Erythroblast (primary cell): ENCODE data around the gene RASSF3.

Source experiments
- DNase-seq, 2 experiments: peaks; one replicate each; lab custom pipeline; 2025; lab: John Stamatoyannopoulos, UW
- GATA1 ChIP-seq: IDR thresholded peaks from 2 replicates; pipeline ENCODE4 v1.6.1; 2011; ENCODE audit warnings: low read depth, mild to moderate bottlenecking, control low read depth, low read length, moderate library complexity
- POLR2A ChIP-seq: IDR thresholded peaks from 2 replicates; pipeline ENCODE4 v1.6.1; 2011; ENCODE audit warnings: mild to moderate bottlenecking, low read length

RASSF3 gene, protein sequence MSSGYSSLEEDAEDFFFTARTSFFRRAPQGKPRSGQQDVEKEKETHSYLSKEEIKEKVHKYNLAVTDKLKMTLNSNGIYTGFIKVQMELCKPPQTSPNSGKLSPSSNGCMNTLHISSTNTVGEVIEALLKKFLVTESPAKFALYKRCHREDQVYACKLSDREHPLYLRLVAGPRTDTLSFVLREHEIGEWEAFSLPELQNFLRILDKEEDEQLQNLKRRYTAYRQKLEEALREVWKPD

DNA sequence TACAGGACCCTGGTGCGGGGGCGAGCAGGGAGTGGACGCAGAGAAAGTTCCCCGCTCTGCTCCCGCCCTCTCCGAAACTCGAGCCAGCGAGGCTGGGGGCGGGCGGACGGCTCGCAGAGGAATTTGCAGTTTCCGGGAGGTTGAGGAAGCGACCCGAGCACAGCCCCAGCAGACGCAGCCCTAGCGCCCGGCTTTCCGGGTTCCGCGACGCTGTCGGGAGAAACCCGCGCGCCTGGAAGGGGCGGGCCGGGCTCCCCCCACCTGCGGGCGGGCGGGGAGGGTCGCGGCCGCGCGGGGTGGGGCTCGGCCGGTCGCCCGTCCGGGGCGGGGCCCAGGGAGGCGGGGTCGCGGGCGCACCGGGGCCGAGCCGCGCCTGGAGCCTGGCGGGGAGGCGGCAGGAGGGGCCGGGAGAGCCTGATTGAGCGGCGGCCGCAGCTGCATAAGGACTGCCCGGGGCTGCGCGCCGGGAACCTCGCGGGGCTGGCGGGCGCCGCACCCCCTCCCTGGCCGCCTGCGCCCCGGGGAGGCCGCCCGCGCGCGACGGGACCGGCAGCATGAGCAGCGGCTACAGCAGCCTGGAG is at the start of gene RASSF3:
Gene RASSF3, plus strand, starts transcription at position 417 of the 581 bp plus-strand sequence. Its CDS starts 138 bp downstream, at position 555.
- TF ChIP-seq GATA1 = no peak
- TF ChIP-seq POLR2A = no peak

DNA sequence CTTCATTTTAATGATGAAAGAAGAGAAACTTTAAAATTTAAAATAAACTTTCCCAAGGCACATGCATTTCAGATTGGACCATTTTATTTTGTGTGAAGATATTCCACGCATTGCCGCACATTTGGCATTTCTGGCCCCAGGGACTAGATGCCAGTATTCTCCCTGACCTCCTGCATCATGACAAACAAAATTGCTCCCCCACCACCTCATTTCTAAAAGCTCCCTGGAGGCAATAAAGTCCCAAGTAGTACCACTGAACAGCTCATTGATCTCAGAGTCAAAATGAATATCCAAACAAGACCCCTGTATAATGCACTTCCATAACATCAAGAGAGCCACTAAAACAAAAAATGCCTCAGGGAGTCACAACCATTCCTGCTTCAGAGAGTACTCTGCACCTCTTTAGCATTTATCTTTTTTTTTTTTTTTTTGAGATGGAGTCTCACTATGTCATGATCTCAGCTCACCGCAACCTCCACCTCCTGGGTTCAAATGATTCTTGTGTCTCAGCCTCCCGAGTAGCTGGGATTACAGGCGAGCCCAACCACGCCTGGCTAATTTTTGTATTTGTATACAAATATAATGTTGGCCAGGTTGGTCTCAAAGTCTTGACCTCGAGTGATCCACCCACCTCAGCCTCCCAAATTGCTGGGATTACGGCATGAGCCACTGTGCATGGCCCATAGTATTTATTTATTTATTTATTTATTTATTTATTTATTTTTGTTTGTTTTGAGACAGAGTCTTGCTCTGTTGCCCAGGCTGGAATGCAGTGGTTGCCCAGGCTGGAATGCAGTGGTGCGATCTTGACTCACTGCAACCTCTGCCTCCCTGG is 48.8 kb upstream of the RASSF3 start:
- no peak for DNase-seq
- TF ChIP-seq POLR2A (no peak), GATA1 (no peak)

More for the DNA sequence above, at the start of gene RASSF3:
- DNase-seq = peak; percentile 59 to 60

DNA sequence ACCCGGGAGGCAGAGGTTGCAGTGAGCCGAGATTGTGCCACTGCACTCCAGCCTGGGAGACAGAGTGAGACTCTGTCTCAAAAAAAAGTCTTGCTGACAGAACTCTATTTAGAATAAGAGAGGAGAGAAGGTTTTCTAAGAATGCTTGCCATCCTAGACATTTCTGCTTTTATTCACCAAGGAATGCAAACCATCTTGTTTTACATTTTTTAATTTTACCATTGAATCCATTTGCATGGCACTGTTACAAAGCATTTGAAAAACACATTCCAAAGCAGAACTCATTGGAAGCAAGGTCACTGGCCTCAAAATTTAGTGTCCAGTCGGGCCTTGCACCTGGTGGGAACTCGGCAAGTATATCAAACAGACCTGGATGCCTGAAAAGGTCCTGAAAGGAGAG is 44.2 kb upstream of the RASSF3 start:
- no peak for DNase-seq
- TF ChIP-seq POLR2A = no peak
- TF ChIP-seq GATA1 = no peak

DNA sequence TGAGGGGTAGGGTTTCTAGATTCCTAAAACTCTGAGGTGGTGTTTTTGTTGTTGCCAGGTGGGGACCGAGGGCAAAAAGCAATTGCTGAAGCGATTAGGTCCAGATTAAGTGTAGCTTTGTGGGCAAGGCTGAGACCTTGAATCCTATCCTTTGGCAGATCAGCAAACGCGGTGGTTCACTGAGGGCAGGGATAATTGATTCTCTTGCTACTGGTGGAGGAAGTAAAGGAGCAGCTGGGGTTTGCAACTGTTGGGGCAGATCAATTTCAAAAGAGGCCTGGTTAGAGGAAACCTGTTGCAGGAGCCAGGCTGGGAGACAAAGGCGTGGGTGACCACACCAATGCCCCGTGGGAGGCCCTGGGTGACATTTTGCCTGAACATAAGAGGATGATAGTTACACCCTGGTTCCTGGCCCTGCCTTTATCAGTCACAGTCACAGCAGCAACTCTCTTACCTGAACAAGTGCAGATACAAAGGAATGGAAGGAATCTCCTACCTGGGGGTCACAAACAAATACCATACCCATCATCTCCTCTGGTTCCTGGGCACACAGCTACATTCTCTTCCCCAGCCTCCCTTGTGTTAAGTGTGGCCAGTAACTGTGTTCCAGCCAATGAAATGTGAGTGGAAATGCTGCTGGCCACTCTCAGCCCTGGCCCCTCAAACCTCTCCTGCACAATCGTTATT is 43.3 kb upstream of the RASSF3 start:
- TF ChIP-seq POLR2A = no peak
- DNase-seq = no peak

DNA sequence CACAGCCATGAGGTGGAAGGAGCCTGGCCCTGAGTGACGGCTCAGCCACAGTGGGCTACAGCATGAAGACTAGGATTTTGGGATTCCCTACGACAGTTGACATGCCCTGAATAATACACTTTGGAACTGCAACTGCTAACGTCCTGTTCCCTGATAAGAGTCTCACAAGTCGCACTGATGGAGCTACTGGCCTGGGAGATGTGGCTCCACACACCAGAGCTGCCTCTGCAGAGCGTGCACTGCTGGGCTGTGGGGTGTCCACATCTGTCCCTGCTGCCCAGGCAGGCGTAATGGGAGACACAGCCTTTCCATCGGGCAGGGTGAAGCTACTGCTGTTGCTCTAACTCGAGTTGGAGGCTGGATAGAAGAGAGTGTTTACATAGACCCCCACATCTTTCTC is 42.7 kb upstream of the RASSF3 start:
- DNase-seq = no peak
- TF ChIP-seq POLR2A (no peak), GATA1 (no peak)

DNA sequence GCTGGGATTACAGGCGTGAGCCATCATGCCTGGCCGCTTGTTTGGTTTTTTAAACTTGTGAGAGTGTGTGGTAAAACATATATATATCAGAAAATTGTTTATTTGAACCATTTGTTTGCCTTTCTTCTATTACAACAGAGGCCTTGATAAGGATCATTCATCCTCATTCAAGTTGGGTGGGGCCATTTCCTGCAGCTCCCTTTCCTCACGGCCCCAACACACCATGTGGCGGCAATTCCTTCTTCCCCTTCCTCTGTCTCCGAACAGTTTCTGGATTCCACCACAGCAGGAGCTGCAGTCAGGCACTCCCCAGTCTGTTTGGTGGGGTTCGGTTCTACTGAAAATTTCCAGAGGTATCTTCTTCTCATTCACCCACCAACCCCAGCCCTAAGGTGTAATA is 42.0 kb upstream of the RASSF3 start:
- no peak for TF ChIP-seq POLR2A
- TF ChIP-seq GATA1 = no peak

DNA sequence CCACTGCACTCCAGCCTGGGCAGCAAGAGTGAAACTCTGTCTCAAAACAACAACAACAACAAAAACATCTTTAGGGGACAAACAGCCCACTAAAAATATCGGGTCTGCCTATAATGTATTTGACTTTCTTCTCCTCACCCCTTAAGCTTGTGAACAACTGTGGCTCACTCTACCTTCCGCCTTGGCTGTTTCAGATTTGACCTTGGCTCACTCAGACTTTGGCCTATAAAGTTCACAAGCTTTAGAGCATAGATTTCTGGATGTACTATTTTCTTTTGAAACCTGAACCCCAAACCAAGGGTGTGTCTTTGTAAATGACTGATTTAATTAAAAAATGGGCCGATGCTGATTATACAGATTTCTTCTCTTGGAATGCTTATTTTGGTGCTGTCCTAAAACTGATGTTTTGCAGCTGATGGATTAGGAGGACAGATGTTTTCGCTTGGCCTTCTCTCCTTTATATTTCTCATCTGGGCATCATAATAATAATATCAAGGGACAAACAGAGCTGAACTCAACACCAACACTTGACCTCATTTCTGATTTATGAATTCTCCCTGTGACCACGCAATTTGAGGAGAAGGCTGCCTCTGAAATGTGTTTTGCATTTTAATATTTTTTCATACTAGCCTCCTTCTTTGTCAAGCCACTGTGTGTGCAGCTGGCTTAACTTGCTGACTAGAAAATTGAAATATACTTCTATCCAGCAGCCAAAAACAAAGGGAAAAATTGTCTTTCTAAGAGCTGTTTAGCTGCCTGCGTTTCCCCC is 40.2 kb upstream of the RASSF3 start:
- TF ChIP-seq POLR2A (no peak), GATA1 (no peak)
- DNase-seq = no peak

More for the DNA sequence above, 42.0 kb upstream of the RASSF3 start:
- DNase-seq = no peak

DNA sequence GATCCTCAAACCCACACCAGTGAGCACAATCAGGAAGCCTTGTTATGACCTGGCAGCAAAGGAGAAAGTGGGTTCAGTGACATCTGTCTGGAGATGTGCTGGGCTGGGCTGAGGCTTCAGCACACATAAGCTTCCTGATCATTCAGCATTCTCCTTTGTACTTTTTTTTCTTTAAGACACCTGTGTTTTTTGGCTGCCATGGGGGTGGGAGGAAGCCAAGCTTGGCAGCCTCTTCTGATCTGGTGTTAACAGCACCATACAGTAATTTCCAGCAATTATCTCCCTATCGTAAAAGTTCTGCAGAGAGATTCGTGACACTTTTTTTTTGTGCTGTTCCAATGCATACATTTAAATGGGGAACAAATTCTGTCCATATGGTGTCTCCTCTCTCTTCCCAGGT is 38.9 kb upstream of the RASSF3 start:
- DNase-seq = no peak

DNA sequence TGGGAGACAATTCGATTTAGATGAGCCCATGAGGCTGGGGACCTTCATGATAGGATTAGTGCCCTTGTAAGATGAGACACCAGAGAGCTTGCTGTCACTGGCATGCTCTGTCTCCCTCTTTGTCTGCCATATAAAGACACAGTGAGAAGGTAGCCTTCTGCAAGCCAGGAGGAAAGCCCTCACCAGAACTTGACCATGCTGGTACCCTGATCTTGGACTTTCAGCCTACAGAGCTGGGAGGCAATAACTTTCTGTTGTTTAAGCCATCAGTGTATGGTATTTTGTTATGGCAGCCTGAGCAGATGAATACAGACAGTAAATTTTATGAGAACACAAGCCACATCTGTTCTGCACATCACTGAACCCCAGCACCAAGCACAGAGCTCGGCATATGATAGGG is 38.1 kb upstream of the RASSF3 start:
- TF ChIP-seq GATA1 (no peak), POLR2A (no peak)
- DNase-seq = no peak

More for the DNA sequence above, 38.9 kb upstream of the RASSF3 start:
- TF ChIP-seq POLR2A (no peak), GATA1 (no peak)

DNA sequence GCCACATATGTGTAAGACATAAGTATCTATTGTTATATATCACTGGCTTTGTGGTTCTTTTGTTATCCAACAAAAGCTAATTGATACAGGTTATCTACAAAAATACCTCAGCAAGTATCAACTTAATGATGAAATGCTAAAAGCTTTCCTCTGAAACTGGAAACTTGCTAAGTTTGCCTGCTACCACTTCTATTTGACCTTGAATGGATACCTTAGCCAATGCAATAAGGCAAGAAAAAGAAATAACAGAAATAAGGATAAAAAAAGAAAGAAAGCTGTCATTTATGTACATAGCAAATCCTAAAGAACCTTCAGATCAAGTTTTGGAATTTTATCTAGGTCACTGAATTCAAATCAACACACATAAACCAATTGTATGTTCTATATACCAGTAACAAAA is 35.5 kb upstream of the RASSF3 start:
- no peak for DNase-seq
- TF ChIP-seq POLR2A (no peak), GATA1 (no peak)

DNA sequence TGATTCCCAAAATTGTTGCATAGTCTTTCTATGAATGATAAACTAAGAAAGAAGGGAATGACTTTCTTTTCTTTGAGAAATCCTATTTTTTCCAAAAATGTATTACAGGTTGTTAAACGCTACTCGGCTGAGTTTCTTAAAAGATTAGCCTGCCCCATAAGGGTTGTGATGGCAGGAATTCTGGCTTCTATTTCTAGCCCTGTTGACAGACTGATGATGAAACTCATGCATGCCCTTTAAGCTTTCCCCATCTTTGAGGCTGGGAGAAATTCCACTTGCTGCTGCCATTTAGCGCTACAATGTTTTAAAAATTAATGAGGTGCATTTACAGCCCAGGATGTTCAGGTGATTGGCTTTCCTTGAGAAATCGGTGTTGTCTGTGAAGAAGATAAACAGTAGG is 33.2 kb upstream of the RASSF3 start:
- no peak for DNase-seq
- TF ChIP-seq GATA1 = no peak
- TF ChIP-seq POLR2A = no peak

DNA sequence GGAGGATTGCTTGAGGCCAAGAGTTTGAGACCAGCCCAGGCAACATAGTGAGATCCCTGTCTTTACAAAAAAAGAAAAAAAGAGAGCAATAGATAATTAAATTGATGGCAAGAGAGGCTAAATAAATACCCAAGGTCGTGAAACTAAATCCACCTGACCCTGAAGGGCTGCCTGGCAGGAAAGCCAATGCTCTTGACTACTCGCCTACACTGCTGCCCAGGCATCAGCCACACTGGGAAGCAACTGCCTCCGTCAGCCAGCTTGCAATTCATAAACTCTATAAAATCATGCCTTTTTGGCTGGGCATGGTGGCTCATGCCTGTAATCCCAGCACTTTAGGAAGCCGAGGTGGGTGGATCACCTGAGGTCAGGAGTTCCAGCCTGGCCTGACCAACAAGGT is 31.7 kb upstream of the RASSF3 start:
- no peak for DNase-seq
- TF ChIP-seq GATA1 = no peak
- TF ChIP-seq POLR2A = no peak

DNA sequence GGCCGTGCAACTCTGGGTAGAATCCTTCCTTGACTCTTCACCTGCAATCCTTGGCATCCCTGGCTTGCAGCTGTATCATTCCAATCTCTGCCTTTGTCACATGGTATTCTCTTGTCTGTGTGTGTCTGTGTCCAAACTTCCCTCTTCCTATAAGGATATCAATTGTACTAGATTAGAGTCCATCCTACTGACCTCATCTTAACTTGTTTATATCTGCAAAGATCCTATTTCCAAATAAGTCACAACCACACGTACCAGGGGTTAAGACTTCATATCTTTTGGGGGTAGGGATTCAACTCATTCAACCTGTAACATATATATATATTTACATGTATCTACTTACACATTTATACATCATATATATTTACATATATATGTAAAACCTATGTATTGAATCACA is 29.6 kb upstream of the RASSF3 start:
- DNase-seq = no peak
- TF ChIP-seq POLR2A = no peak
- TF ChIP-seq GATA1 = no peak
